GM19455 (cell line): ENCODE data around the gene CA4.

Experiments
- ATAC-seq: cut with Tn5 transposase; IDR thresholded peaks from one replicate; pipeline ENCODE4 v1.9.1; 2021; ENCODE audit not compliant: unreplicated experiment

CA4 gene

DNA sequence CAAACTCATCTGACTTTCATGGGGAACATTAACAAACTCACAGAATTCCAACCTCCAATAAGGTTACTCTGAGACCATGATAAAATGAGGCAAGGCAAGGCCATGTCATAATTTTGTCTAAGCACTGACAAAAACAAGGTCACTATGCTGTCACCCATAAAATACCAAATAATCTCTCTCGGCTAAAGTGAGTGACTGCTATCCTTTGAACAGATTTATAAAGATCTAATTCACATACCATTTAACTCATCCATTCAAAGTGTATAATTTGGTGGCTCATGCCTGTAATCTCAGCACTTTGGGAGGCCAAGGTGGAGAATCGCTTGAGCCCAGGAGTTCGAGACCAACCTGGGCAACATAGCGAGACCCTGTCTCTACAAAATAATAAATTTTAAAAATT is 20.6 kb upstream of the CA4 start:
- ATAC-seq = no peak

GRCh38 chr17:60130466-60130865 is 19.3 kb upstream of the CA4 start:
- no peak for ATAC-seq

DNA sequence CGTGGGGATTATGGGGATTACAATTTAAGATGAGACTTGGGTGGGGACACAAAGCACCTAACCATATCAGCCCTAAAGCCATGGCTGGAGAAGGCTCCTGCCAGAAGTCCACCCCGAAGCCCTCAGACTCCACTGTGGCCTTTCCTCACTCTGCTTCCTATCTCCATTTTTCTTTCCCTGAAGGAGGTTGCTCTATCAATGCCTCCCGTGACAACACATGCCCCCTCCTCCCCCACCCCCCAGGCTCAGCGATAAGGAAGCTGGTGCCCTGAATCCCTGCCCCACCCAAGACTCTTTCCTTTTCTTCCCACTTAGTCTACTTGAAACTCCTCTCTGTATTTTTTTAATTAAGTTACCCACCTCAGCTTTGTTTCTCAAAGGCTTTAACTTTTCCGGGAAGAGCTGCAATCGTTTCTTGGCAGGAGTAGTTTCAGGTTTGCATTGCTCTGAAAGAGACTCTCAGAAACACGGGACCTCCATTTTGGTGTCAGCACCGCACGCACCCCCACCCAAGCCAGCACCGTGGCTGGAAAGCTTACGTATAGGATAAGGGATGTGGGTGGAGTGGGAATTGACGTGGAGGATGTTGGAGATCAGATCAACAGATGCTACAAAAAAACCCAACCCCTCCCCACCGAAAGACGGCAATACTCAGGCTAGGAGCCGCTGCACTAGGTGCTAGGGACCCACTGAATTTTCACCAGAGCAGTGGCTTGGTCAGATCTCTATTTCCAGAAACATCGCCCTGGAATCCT is 15.2 kb upstream of the CA4 start:
- no peak for ATAC-seq

DNA sequence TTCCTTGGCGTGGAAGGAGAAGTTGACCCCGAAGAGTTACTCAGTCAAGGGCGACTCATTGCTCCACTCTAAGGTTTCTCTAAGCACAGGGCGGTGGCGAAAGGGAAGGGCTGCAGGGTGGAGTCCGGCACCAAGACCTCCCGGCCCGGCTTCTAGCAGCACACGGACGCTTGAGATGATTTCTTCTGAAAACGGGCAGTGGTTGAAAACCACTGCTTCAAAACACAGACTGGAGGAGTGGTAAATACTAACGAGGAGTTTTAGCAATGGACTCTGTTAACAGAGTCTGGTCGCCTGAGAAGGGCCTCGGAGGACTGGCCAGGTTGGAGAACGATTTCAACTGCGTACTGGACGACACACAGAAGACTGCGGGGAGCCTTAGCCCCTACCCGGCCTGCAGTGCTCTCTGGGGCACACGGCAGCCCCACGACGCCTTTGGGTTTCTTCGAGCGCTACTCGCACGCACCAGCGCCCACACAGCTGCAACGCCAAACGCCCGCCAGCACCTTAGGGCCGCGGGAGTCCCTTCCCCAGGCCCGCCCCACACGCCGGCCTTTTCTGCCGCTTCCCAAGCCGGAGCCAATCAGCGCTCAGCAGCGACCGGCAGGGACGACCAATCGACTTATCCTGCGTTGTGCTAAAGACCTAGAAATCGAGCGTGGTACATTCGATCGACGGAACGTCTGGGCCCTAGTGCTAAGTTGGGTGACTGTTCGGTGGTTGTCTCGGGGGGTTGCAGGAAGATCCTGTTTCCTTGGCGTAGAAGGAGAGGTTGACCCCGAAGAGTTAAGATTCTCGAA is 14.4 kb upstream of the CA4 start:
- ATAC-seq = peak; percentile 83

- no peak for ATAC-seq
Observed at GRCh38 chr17:60135951-60136666, 13.7 kb upstream of the CA4 start.

- ATAC-seq = no peak
Observed at GRCh38 chr17:60137731-60138130, 12.0 kb upstream of the CA4 start.

DNA sequence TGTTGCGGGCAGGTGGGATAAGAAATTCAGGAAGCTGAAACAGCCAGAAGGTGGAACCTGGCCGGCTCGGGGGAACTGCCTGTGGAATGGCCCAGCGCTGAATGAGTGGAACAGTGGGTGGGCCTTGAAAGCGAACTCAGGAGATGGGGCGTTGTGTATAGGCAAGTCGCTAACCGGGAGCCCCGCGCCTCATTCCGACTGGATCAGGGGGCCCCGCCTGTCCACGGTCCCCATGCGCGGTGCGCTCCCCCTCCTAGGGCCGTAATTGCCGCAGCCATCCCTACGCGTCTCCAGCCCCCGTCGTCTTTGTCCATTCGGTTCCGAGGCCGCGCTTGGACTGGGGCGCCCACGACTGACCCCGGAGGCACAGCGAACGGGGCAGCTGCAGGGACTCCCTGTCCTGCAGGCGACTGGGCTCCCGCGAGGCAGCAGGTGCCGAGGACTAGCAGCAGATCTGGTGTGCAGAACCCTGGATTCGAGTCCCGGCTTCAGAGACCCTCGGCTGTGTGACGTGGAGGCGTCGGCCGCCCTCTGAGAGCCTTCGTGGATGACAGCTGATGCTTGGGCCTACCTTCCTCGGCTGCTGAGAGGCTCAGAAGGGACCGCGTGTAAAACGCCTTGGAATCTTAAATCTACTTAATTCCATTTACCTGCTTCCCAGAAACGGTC is 10.9 kb upstream of the CA4 start:
- ATAC-seq = no peak

- ATAC-seq = no peak
Observed at GRCh38 chr17:60139438-60140285, 10.1 kb upstream of the CA4 start.

DNA sequence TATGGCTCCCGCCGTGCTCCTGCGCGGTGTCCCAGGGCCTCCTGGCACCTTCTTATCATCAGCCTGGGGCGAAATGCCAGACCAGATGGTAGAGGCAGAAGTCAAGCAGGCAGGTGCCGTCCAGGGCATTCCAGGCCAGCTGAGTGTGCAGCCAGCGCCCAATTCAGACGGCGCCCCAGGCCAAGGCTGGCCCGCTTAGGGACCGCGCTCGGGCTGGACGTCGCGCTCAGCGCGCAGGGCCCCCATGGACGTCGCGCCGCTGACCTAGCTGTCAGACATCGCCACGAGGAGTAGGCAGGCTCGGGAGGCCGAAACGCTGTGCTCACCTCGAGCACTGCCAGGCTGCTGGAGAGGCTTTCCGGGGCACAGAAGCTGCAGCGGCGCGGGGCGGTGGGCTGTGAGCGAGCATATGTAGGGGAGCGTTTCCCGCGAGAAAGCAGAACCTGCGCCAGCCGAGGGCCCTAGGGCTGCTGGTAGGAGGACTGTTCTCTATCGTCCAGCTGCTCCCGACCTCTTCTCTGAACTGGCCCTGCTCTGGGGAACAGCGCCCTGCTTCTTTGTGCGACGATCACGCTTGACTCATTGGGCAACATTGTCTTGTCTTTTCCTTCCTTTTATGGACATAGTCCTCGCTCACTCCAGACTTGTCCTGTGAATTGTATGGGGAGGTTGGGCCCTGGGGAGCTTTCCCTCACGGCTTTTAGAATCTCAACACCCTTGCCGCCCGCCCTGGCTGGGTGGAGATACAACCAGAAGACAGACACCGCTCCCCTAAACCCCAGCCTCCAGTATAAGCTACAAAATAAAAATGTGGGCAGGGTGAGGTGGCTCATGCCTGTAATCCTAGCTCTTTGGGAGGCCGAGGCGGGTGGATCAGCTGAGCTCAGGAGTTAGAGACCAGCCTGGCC is 8.4 kb upstream of the CA4 start:
- ATAC-seq = no peak

GRCh38 chr17:60142872-60143499 is 6.8 kb upstream of the CA4 start:
- ATAC-seq = no peak

DNA sequence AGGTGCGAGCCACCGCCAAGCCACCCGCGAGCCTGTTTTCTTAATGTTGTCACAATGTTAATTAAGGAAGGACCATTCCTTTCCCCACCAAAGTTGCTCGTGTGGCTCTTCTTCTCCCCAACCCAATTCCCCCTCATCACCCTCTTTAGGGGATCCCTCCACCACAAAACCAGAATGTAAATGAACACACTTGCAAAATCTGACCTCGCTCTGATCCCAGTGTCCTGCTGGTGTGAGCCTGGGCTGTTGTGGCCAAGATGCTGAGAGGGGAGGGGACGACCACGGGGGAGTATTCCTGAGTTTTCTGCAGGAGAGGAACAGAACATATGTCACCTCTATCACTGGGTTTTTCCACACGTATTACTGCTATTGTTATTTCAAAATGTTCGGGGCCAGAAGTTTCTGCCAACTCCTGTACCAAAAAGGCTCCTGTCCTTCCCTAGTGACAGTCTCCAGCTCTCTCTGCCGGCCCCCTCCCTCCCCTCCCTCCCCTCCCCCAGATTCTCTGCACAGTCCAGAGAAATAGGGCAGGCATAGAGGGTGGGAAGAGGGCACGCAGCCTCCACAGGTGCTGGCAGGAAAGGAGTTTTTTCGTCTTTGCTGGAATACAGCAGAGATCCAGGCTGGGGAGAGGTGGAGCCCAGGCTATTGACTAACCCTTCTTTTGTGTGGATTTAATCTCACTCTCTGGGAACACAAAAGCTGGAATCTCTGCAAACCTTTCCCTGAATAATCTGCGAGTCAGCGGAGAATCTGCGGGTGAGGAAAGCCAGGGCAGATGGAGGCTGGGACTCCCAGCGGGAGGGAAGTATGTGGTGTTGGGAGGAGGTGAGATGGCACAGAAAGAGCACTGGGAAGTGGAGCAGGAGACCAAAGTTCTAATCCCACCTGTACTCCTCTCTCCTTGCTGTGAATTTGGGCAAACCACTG is 4.5 kb upstream of the CA4 start:
- no peak for ATAC-seq

- ATAC-seq = no peak
Observed at GRCh38 chr17:60146206-60146605, 3.6 kb upstream of the CA4 start.

DNA sequence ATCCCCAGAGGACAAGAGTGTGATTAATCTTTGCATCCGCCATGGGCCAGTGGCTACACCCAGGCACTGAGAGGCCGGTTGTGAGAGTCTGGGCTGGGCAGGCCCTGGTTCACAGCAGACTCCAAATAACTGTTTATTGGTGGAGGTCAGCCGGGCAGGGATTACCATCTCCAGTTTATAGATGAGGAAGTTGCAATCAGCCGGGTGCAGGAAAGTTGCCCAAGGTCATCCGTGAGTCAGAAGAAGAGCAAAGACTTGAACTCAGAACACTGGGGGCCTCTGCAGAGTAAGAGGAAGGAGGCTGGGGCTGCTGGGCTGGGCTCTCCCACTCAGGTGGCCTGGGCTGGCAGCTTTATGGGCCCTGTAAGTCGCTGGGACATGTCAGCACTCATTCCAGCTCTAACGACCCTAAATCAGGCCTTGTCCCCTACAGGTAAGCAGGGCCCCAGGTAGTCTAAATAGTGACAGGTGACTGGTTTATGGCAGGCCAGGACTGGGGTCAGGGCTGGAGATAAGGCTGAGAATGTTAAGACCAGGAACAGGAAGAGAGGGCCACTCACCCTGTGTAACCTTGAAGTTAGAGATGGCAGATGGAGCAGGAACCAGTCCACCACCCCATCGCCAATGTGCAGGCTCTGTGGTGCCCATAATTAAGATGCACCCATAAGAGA is 2.1 kb upstream of the CA4 start:
- ATAC-seq = no peak

- no peak for ATAC-seq
Observed at GRCh38 chr17:60148373-60148772, 1.4 kb upstream of the CA4 start.

GRCh38 chr17:60151355-60151754 is 1.6 kb downstream of the CA4 start:
- ATAC-seq = no peak

DNA sequence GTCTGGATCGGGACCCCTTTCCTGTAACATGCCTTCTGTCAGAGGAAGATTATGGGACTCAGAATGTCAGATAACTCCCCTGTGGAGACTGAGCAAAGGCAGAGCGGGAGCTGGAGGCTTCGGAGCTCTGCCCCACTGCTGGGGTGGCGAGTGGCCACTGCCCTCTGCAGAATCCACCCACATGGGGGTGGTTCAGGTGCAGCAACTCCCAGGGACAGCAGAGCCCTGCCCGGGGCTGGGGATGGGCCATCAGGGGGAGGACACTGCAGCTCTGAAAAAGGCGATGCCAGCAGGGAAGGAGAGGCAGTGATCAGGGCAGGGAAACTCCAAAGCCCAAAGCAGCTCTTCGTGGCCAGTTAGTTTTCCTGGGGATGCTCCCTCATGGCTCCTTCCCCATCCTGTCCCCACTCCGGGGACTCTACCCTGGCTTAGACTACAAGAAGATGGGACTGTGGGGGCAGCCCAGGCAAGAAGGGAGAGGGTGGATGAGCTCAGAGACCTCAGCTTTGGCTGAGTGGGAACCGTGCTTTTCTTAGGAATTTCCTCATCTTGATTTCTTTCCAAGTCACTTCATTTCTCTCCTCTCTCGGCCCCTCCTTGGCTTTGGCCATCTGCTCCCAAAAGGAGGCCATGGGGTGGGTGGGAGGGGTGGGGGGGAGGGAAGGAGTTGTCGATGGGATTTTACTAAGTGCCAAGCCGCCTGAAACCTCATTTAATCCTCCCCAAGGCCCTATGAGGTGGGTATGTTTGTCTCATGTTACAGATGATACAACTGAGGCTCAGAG is 4.0 kb downstream of the CA4 start:
- no peak for ATAC-seq
